Subcutaneous adipose tissue (tissue), 4 donors: ENCODE results near the gene CBX7. TPM values are rescaled to one million over a fixed set of nuclear protein-coding genes. Genes with fewer than 3 reads are reported as not detected.

Source experiments
- CTCF ChIP-seq: fragments of 450-650 bp; IDR thresholded peaks from one replicate; pipeline ENCODE4 v1.5.1; 2016; ENCODE audit warnings: low read depth, mild to moderate bottlenecking, control low read depth, antibody characterized with exemption, moderate library complexity
- total RNA-seq, 4 donors: library from RNA; depleted of rRNA; stranded (reverse); fragments of >200 nt; gene quantifications; one replicate each; pipeline ENCODE4 v1.1.0, GENCODE V29; 2016

Gene CBX7
- total RNA-seq, 4 donors from 2014 or later, result 37.4 to 74.2 (median 50.7) TPM

GRCh38 chr22:39132281-39132680 is 20.2 kb downstream of the CBX7 start:
- no peak for TF ChIP-seq CTCF

GRCh38 chr22:39130892-39131855 is 21.3 kb downstream of the CBX7 start:
- no peak for TF ChIP-seq CTCF

- no peak for TF ChIP-seq CTCF
Observed at GRCh38 chr22:39130152-39130704, 22.3 kb downstream of the CBX7 start.

GRCh38 chr22:39129746-39130145 is 22.7 kb downstream of the CBX7 start:
- TF ChIP-seq CTCF, result no peak

- no peak for TF ChIP-seq CTCF
Observed at GRCh38 chr22:39129081-39129480, 23.4 kb downstream of the CBX7 start.

- no peak for TF ChIP-seq CTCF
Observed at GRCh38 chr22:39128508-39128907, 24.0 kb downstream of the CBX7 start.

GRCh38 chr22:39125622-39126021 is 26.9 kb downstream of the CBX7 start:
- no peak for TF ChIP-seq CTCF
